ENCODE data around the gene TRMT61B.

DNA sequence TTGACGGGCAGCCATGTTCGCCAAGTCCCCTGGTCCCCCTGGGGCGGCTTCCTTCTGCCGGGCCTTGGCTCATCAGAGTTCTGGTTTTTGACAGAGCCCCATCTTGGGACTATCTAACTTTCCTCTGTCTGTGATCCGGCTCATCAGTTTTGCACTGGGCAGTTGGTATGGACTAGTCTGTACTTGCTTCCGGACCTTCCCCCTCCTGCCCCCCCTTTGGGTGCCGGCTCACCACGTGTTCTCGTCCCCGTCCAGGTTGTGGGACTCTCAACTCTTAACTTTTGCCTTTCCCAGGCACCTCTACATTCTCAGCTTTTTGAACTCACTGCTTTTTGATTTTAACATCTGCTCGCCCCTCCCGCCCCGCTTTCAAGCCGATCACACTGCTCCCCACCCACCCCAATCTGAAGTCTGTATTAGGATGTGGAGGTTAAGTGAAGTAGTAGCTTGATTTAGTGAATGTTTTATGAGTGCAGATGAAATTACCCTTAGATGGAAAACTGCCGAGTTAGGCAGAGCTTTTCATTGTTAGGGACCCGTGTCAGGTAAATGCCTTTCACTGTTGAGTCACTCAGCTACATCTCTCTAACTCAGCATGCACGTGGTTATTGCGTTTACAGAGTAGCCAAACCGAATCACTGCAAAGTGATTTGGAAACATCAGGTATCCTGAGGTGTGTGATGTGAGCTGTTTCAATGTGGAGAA, 25.2 kb upstream of the TRMT61B start:
- TF ChIP-seq CTCF (conservative IDR thresholded peaks at IDR 0.05; ENCODE audit: low read depth, low read length) (no peak), EZH2 (IDR thresholded peaks at IDR 0.05; ENCODE audit: borderline replicate concordance, low read depth, low read length, poor library complexity, severe bottlenecking) (no peak)
